Lung (tissue), 12 donors: ENCODE measurements around the gene ALCAM. TPM values are rescaled to one million over a fixed set of nuclear protein-coding genes. Genes with fewer than 3 reads are reported as not detected.

Experiments used
- ATAC-seq: fragments of 200-7000 bp; cut with Tn5 transposase; one replicate; pipeline ENCODE4 v1.9.1; 2020; ENCODE audit warnings: moderate number of reproducible peaks; ENCODE audit not compliant: insufficient read depth, low FRiP score
- DNase-seq, 3 donors: peaks; one replicate each; pipeline ENCODE4 v3.0.0-alpha.2; 2013 to 2017
- H3K27ac ChIP-seq, 2 donors: one replicate each; pipeline ENCODE4 v1.5.1; 2013; ENCODE audit warnings: mild to moderate bottlenecking in 2 of 2, moderate library complexity in 2 of 2, control low read depth in 1 of 2, inconsistent platforms in 1 of 2, low read depth in 1 of 2, low read length in 1 of 2
- H3K27me3 ChIP-seq, 3 donors: one replicate each; pipeline ENCODE4 v1.5.1; 2013; ENCODE audit warnings: low read length in 2 of 3; ENCODE audit not compliant: control insufficient read depth in 3 of 3, insufficient read depth in 3 of 3
- H3K36me3 ChIP-seq, 4 donors: one replicate each; pipeline ENCODE4 v1.5.1; 2013; ENCODE audit warnings: low read length in 4 of 4, mild to moderate bottlenecking in 1 of 4, moderate library complexity in 1 of 4; ENCODE audit not compliant: control insufficient read depth in 4 of 4, insufficient read depth in 4 of 4
- H3K4me1 ChIP-seq, 5 donors: one replicate each; pipeline ENCODE4 v1.5.1; 2013; ENCODE audit warnings: low read length in 5 of 5, mild to moderate bottlenecking in 2 of 5, moderate library complexity in 1 of 5; ENCODE audit not compliant: control insufficient read depth in 5 of 5, insufficient read depth in 5 of 5
- H3K4me3 ChIP-seq: one replicate; pipeline ENCODE4 v1.5.1; 2013; ENCODE audit warnings: mild to moderate bottlenecking, control low read depth, moderate library complexity
- H3K9ac ChIP-seq, 2 donors: one replicate each; pipeline ENCODE4 v1.5.1; 2013; ENCODE audit warnings: low read length in 2 of 2, control low read depth in 1 of 2; ENCODE audit not compliant: insufficient read depth in 1 of 2
- H3K9me3 ChIP-seq, 4 donors: one replicate each; pipeline ENCODE4 v1.5.1; 2013; ENCODE audit warnings: low read length in 3 of 4, mild to moderate bottlenecking in 1 of 4, moderate library complexity in 1 of 4; ENCODE audit not compliant: control insufficient read depth in 4 of 4, insufficient read depth in 3 of 4
- CTCF ChIP-seq: IDR thresholded peaks from 2 replicates; pipeline ENCODE4 v1.5.1; 2012; ENCODE audit warnings: mild to moderate bottlenecking; ENCODE audit errors: control extremely low read depth, extremely low read depth
- WGBS, 2 donors: extraction: QIAGEN DNeasy Blood & Tissue Kit; methylation state at CpG; one replicate each; pipeline ENCODE4 v1.1.7; 2013; 5-methylcytosine and 5-hydroxymethylcytosine counted together
- polyA plus RNA-seq, 2 donors: library from polyadenylated mRNA; stranded (reverse); fragments of 200-250 nt; gene quantifications; one replicate each; pipeline ENCODE4 v1.2.1, GENCODE V29; 2013
- total RNA-seq, 2 donors: library from RNA; depleted of rRNA in 1 of 2; stranded (reverse); fragments of >200 nt in 1 of 2; gene quantifications; one replicate each; pipeline ENCODE4 v1.2.1, GENCODE V29; 2014 to 2021
- donor health status: control.
- donor health status: control.
- donor health status: Bipolar disorder and iron deficiency.
- donor health status: healthy.
- donor health status: DM: yes; HTN: yes; CAD: no.

Gene ALCAM
- total and polyA plus RNA-seq, 4 donors: 55.9 to 252 (median 109) TPM

GRCh38 chr3:105606016-105606415 lies 239.3 kb downstream of the ALCAM start:
- DNase-seq (no peak), ATAC-seq (no peak)
- H3K27me3 ChIP-seq: no peaks in the 10 kb centered on the region
- H3K4me3 ChIP-seq: no peak overlapping the region
- H3K36me3 ChIP-seq: no peaks in the 10 kb centered on the region
- no peak overlapping the region for H3K9ac ChIP-seq
- H3K27ac ChIP-seq: no peak overlapping the region
- TF ChIP-seq CTCF: no peak
- peaks cover 0 to 1% (median 0%) of the 10 kb centered on the region in 5 donors for H3K4me1 ChIP-seq
- H3K9me3 ChIP-seq: peaks cover 0 to 5% (median 0%) of the 10 kb centered on the region in 4 donors

- peak; percentile 16 for ATAC-seq
- no peak overlapping the region for H3K9ac ChIP-seq
- TF ChIP-seq CTCF: no peak
These were observed 241.9 kb downstream of the ALCAM start for GRCh38 chr3:105608623-105609022.

GRCh38 chr3:105610473-105610872 lies 243.8 kb downstream of the ALCAM start:
- H3K4me1 ChIP-seq: peaks cover 0 to 10% (median 0%) of the 10 kb centered on the region in 5 donors
- WGBS, 2 donors: 91 to 94% methylated on average over 4 of the region's 4 CpGs
- H3K27me3 ChIP-seq: no peaks in the 10 kb centered on the region
- no peak overlapping the region for H3K4me3 ChIP-seq
- H3K27ac ChIP-seq: no peak overlapping the region
- no peak for ATAC-seq
- no peak for DNase-seq
- H3K36me3 ChIP-seq: no peaks in the 10 kb centered on the region
- no peak for TF ChIP-seq CTCF
- peaks cover 0 to 5% (median 0%) of the 10 kb centered on the region in 4 donors for H3K9me3 ChIP-seq
- no peak overlapping the region for H3K9ac ChIP-seq

More at GRCh38 chr3:105608623-105609022, 241.9 kb downstream of the ALCAM start:
- no peaks in the 10 kb centered on the region for H3K36me3 ChIP-seq
- no peaks in the 10 kb centered on the region for H3K27me3 ChIP-seq
- H3K4me1 ChIP-seq: peaks cover 0 to 10% (median 0%) of the 10 kb centered on the region in 5 donors
- 87 to 91% methylated on average over 17 of the region's 17 CpGs for WGBS, 2 donors
- no peak overlapping the region for H3K4me3 ChIP-seq
- no peak overlapping the region for H3K27ac ChIP-seq
- peaks cover 0 to 5% (median 0%) of the 10 kb centered on the region in 4 donors for H3K9me3 ChIP-seq
- DNase-seq: no peak
